Stimulated activated CD4-positive, alpha-beta T cell treated with anti-CD3 and anti-CD28 coated beads, Interleukin-2, amount 100 ng/mL, for 48 hours (primary cell): ENCODE results near the gene SND1.
"Not testable (repeated sequence)": the region's sequence is repeated elsewhere in the genome, so short reads cannot be mapped to it uniquely, and the experiment has no call there.

ENCODE experiments used
- DNase-seq, 2 donors: peaks; one replicate each; pipeline ENCODE4 v3.0.0-alpha.2; 2020

SND1 gene

DNA sequence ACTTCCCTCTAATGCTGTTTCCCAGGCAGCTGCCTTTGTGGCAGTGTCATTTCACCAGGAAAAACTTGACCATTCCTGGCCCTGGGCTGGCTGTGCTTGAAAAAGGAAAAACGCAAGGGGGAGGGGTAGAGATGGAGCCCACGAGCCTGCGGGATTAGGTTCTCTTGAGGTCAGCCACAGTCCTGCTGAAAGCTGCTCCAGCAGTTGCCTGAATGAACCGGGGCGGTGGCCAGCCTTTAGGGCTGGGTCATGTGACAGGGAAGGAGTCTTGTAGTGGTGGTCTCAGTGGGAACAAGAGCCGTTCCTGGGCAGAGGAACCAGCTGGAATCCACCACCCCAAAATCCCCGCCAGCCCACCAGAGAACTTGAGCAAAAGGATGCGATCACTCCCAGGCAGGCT lies 430.4 kb downstream of the SND1 start:
- no peak for DNase-seq

DNA sequence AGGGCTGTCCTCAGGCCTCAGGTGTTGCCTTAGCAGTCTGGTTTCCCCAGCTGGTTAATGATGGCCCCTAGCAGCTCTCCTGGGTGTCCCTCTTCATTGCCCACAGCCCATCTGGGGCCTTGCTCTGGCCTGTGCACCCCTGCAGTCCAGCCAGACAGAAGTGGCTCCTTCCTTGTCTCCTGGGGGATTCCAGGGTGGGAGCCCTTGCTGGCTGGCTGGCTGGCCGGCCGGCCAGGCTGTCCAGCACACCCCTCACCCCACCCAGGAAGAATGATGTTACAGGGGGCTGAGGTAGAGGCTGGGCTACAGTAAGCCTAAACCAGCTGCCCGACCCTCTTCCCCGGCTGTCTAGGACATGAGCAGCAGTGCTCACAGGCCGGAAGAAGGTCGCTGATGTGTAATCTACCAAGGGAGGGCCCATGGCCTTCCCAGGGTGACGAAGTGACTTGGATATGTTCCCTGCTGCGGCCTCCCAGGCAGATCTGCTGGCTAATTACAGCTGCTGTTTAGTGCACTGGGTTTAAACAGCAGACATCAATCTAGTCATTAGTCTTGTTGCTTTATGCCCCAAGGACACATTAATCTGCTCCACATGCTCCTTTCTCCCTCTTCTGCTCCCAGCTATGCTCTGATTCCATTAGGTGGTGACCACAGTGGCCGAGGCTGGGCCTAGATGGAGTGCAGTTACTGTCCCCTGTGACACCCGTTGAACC lies 433.1 kb downstream of the SND1 start:
- DNase-seq, result no peak

DNA sequence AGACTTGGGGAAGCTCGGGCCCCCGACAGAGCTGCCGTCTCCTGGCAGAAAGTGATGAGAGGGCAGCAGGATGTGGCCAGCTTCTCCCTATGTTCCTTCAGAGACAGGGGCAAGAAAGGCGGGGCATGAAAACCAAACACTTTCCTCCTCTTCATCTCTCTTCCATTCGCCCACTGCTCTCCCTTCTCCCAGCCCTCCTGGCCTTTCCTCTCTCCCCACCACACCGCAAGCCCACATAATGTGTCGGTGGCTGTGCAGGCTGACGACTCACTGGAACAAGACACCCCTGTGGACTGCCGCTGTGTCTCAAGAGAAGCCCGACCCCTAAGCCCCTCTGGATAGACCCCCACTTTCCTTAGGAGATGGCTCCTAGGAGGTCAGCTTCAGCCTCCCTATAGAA lies 438.5 kb downstream of the SND1 start:
- DNase-seq, result no peak

DNA sequence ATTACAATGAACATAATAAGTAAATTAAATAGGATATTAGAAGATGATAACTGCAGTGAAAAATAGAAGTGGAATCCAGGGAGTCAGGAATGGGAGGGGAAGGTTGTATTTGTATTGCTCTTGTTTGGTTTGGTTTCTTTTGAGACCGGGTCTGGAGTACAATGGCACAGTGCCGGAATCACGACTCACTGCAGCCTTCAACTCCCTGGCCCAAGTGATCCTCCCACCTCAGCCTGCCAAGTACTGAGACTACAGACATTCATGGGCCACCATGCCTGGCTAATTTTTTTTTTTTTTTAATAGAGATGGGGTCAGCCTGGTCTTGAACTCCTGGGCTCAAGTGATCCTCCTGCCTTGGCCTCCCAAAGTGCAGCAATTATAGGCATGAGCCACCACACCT lies 439.1 kb downstream of the SND1 start:
- no peak for DNase-seq

DNA sequence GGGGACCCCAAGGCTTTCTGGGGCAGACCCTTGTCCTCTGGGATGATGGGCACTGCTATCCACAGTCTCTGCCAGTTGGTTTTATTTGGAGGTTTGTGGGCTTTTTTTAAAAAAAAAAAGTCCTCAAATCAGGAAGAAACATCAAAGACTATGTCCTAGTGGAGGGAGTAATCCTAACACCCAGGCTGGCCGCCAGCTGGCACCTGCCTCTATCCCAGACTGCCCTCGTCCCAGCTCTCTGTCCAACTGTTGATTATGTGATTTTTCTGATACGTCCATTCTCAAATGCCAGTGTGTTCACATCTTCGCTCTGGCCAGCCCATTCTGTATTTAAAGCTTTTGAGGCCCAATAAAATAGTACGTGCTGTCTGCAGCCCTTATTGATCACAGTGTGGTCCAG lies 440.2 kb downstream of the SND1 start:
- no peak for DNase-seq

DNA sequence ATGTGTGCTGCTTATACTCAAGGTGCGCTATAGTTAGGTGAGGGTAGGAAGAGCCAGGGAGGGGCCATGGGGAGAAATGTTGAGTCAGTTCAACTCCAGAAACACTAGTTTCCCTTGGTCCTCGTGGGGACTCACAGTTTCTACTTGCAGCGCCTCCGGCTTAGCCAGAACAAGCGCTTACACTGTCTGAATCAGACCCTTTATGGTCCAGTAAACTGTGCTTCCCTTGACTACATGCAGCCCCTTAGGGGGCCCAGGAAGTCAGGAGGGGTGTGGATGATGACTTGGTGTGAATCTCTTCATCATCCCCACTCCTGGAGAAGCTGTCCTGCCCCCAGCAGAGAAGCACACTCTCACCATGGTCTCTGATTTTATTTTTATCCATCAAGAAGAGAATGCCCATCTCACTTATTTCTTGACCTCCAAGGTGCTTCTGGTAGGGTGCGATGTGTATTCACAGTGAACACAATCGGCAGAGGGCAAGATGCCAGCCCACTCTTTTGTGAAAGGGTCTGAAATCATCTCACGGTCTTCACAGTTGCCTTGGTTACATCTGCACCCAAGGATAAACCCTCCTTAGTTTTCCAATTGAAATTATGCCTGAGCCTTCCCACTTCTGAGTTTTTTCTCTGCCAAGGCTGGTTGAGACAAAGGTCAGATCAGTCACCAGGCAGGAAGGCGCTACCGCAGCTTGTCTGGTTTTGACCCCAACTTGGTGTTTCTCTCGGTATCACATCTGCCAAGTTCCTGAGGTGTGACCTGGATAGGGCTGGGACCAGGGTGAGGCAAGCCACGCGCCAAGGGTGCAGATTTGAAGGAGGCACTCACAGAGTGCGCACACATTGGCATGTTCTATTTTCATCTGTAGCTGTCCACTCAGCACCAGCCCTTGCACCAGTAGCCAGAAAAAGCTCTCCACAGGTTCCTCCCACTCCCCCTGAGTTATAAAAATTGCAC lies 441.9 kb downstream of the SND1 start:
- no peak for DNase-seq

DNA sequence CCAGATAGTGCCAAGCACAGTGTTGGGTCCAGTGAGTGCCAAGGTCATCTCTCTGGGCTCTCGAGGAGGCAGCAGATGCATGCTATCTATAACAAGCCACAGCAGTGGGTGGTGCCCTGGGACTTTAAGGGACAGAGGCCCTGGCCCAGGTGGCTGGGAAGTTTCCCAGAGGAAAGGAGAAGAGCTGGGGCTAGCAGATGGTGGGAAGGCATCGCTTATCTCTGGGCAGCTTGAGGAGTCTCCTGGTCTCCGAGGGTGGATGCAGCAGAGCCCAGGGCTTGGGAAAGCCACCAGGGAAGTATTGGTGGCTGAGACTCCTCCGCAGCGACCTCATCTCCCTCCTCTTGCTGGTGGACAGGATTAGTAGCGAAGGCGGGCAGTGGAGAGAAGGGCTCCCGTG lies 442.7 kb downstream of the SND1 start:
- DNase-seq, result no peak

DNA sequence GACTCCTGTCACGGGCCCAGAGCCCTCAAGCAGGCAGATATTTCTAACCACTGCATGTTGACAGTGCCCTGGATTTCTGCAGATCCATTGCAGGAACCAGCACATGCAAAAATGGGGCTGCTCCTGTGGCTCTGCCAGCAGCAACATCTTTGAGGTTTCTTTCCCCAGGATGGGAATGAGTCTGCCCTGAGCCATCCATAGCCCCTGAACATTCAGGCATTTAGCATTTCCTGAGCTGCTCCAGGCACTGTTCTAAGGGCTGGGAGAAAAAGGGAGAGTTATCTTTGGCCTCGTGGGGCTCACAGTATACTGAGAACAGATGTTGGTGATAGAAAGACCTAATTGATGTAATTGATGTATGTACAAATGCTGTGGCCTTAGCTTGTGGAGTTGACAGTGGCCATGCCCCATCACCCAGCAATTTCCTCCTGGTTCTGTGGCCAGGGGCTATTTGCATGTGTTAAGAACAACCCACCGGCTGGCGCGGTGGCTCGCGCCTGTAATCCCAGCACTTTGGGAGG lies 445.3 kb downstream of the SND1 start:
- DNase-seq, result no peak

DNA sequence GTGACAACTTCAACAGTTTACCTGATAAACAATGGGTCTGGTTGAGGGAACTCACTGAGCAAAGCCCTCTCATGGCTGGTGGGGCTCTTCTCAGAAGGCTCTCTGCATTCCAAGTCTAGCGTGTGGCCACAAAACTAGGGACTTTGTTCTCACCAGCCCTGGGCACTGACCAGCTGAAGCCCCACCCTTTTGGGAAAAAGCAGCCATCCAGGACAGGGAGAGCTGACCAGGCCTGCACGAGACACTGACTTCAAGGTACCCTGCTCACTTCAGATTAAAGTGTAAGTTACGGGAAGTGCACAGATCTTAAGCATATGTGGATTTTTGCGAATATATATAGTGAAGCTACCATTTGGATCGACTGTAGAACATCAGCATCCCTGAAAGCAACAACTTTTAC lies 446.6 kb downstream of the SND1 start:
- DNase-seq, result no peak

DNA sequence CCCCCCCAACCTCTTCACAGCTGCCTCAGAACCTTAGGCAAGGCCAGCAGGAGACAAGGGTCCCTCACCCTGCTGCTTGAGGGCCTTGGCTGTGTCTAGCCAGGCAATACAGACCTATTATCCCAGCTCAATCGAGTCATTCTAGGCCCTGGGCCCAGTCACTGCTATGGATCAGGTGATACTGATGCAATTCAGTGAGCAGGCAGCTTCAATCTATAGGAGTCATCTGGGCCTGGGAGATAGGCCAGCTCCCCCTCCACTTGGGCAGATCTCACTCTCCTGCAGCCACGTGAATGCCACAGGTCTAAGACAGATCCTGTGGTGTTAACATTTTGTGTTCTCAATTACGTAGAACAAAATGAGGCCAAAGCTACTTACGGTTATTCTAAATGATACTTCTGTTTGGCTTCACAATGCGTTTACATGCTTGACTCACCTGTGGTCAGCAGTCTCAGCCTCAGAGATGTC lies 447.2 kb downstream of the SND1 start:
- DNase-seq, result no peak

DNA sequence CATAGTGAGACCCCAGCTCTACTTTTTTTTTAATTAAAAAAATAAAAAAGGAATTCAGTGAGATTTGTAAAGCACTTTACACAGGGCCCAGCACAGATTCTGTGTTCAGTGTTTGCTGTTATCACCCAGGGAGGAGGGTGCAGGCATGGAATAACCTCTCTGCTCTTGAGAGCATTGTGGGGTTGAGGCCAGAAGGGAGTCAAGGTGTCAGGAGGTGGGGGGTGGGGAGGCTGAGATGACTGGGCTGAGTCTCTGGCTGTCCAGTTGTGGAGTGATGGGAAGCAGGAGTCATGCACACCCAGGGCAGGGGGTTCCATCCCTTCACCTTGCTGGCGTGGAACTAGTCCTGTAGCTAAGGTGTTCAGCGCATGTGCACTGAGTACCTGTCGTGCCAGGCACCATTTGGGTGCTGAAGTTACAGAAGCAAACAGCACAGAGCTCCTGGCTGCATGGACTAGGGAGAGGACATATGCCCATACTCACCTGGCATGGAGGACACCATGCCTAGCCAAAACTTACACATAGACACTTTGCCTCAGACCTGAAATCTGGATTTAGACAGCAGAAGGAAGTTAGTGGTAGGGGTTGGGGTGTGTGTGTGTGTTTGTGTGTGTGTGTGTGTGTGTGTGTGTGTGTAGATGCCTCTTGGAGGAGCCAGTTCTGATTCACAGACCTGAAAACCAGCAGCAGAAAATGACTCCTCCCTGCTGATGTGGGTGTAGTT lies 448.4 kb downstream of the SND1 start:
- DNase-seq, result no peak

DNA sequence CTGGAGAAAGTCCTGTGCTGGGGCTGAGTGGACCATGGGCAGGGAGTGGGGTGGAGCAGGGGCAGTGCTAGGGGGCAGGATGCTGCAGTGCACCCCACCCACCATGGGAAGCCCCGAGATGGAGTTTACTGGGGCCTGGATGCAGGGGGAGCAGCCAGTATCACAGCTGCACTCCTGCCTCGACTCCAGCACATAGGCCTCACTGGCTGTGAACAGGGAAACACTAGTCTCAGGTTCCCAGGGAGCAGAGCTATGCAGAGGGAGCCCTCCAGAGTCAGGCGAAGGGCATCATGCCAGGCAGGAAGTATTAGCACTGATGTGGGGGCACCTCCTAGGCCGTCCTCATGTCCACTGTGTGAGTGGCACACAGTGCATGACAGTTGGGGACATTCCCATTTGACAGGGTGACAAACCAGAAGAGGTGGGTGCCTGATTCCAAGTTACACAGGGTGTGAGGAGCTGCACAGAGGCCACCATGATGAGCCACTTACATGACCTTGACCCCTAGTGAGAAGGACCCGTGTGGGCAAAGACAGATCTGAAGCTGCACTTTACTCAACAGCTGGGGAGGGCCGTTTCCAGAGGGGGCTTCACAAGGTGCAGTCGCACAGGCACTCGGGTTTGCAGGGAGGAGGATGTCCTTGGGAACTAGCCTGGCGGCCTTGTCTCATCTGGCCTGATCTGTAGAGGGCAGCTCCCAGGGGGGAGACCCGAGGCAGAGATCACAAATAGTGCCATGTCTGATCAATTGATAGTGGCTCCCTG lies 449.1 kb downstream of the SND1 start:
- no peak for DNase-seq

DNA sequence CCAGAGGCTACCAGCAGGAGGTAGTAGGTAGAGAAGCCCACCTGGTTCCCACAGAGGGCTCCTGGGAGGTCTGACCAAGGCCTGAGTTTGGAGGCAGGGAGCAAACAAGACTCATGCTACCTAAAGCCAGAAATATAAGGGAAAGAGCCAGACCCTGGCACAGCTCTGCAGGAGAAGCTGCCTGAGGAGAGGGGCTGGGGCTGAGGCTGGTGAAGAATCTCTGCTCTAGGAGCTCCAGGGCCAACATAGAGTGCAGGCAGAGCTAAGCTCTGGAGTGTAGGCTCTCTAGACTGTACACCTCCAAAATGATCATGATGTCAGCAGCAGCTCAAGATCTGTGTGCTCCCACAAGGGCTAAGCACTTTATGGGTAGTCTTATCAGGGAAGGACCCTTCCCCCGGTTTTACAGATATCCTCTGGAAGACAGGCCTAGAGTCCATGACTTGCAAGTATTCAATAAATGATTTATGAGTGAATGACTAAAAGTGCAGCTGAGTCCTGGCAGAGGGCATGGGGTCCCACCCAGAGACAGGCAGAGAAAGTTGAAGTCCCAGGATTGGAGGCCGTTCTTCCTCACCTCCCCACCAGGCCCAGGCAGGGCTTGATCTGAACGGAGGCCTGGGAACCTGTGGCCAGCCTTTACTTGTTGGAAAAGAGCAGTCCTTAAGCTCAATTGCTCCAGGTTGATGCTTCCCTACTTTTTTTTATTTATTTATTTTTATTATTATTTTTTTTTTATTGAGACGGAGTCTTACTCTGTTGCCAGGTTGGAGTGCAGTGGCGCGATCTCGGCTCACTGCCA lies 450.7 kb downstream of the SND1 start:
- no peak for DNase-seq

DNA sequence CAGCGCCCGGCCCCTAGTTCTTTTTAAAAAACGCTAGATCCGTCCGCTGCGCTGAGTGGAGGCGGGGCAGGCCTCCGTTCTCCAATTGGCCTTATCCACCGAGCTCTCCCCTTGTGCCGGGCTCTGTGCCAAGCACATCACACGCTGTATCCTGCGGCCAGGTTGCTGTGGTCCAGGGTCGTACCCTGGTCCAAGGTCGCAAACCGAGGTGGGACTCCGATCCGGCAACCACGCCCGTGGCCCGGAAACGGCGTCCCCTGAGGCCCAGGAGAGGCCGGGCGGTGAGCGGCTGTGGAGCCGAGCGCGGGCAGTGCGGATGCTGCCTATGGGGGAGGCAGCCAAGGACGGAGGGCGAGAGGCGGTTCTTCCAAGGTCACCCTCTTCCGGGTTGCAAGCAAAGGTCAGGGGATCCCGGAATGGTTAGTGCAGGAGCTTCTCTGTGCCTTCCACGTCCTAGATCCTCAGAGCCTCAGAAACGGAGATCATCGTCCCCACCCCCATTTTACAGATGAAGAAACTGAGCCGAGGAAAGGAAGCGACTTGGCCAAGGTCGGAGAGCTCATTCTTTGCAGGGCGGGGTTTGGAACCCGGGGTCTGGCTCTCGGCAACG lies 451.6 kb downstream of the SND1 start:
- DNase-seq, result no peak

DNA sequence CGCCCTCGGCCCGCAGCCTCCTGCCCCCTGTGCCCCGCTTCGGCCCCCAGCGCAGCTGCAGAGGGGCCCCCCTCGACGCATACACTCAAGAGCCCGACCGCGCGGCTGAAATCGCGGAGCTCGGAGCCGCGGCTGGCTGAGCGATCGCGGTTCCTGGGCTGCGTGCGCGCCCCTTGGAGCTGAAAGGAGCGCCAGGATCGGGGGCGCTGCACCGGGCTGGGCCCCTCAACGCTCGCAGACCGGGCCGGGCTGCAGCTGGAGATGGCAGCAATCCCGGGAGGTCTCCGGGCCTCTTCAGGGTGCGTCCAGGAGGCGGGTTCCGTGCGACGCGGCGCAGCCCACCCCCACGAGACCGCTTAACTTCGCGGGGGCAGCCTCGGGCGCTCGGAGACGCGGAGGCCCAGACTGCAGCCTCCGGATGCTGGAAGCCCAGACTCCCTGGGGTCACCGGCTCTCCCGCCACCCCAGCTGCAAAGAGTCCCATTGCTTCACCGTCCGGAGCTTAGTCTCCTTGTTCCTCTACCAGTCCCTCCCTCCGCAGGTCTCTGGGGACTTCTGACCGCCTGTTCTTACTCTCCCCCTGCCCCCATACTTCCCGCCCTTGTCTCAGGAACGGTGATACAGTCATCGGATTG lies 452.2 kb downstream of the SND1 start:
- DNase-seq, result no peak

DNA sequence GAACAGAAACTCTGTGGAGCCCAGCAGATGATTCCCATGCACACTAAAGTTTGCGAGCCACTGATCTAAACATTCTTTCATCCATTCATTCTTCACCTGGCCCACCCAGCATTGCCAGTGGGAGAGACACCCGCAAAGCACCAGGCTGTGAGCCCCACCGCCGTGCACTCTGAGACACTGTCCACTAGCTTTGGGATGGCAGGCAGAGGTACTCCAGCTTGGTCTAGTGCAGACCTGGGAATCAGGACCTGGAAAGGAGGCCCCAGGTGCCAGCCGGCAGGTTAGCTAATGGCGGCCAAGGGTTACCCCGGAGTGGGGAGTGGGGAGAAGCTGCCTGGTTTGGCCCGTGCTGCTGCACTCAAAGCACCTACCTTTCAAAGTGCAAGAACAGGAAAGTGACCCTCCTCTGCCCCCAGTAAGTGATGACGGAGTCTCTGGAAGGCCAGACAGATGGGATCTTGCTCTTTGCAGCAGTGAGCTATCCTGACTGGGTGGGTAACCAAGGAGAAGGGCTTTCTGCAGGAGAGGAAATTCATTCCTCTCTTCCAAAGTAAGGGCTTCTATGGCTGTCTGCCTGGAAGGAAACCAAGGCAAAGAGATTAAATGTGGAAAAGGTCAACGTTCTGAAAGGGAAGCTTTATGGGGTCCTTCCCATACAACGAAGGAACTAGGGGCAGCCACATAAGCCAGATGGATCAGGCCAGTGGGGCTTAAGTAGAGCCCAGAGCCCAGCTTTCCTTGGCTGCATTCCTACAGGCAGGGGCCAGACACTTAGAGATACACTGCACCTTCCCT lies 453.4 kb downstream of the SND1 start:
- no peak for DNase-seq

DNA sequence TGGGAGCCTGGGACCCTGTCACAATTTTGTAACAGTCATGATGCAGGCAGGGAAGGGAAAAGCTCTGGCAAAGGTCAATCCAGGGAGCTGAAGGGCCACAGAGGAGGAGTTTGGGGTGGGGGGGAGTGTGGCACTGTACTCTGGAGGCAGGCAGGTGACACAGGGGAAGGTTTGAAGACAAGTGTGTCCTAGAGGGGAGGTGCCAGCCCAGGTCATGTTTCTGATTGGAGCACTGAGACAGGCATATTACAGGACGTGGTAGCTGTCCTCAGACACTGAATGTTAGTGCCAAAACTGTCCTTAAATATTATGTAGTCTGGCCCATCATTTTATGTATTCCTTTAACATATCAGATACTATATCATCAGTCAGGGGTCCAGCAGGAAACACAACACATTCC lies 454.8 kb downstream of the SND1 start:
- no peak for DNase-seq

DNA sequence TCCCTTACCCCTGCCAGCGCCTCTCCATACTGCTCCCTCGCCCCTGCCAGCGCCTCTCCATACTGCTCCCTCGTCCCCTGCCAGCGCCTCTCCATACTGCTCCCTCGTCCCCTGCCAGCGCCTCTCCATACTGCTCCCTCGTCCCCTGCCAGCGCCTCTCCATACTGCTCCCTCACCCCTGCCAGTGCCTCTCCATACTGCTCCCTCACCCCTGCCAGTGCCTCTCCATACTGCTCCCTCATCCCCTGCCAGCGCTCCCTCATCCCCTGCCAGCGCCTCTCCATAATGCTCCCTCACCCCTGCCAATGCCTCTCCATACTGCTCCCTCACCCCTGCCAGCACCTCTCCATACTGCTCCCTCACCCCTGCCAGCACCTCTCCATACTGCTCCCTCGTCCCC lies 455.5 kb downstream of the SND1 start:
- DNase-seq, result not testable (repeated sequence)

DNA sequence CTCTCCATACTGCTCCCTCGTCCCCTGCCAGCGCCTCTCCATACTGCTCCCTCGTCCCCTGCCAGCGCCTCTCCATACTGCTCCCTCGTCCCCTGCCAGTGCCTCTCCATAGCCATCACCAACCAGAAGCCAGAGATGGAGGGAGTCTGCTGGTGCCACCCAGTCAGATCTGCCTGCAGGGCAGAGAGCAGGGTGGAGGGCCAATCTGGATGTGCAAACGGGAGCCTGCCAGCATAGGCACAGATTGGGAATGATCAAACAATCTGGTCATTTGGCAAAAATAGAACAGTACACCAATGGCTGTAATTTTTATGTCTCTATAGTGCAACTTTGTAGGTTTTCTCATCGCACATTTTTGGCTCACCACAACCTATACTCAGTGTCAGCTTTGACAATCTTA lies 456.1 kb downstream of the SND1 start:
- no peak for DNase-seq
